ENCODE data around the gene SPAG4. TPM values are rescaled to one million over a fixed set of nuclear protein-coding genes. Genes with fewer than 3 reads are reported as not detected.
A peak's percentile ranks its signal among the peaks of the same experiment; 100 is the strongest.

Gene SPAG4
- total and polyA plus RNA-seq, 2 donors (not counting 1 experiment from before 2014, with no cell fraction given) = 3.7 to 4.7 TPM

DNA sequence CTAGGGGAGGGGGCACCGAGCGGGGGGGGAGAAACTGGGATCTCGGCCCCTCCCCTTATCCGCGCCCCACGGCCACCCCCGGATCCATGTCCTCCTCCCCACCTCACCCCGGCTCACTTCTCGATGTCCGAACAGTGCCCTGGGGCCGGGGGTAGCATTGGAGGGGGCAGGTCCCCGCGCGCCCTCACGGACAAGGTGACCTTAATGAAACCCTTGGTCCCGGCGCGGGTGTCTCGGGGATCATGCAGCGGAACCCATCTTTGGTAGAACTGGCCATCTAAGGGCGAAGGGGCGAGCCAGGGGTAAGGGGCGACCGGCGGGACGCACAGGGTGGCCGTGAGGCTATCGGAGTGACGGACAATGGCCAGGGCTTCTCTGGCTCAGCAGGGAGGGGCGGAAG is 13.6 kb upstream of the SPAG4 start:
- H2AFZ ChIP-seq (ENCODE audit: insufficient read depth, low read depth, low read length, poor library complexity, severe bottlenecking) = peak overlapping the region; percentile 82
- CTCF ChIA-PET = interaction anchor here (1.0 to 3.5 kb wide), 13 partner anchors 14 to 511 kb away, joined by 3 to 25 read pairs (median 4); partner anchors contain the start of genes NFS1, ROMO1 and SPAG4
- peaks cover 0 to 40% (median 15%) of the 10 kb centered on the region in 4 experiments for H3K27me3 ChIP-seq (replicated peaks in 1 of 4; ENCODE audit: control extremely low read depth in 1 of 4, control insufficient read depth in 3 of 4, insufficient read depth in 4 of 4, low read length in 3 of 4)
- H3K4me3 ChIP-seq (ENCODE audit: control extremely low read depth in 1 of 5, extremely low read depth in 1 of 5, insufficient read depth in 1 of 5, low read depth in 2 of 5, low read length in 4 of 5) = peak overlapping the region in 4 of 5 experiments; percentile 40 to 77 (median 58)
- H3K27ac ChIP-seq (ENCODE audit: low read length in 2 of 2) = no peak overlapping the region
- intact Hi-C loops (cut with micrococcal nuclease) = loop anchor here (1.0 to 5.0 kb wide), 3 partner anchors 14 to 282 kb away; partner anchors contain the start of genes NFS1 and ROMO1
- peaks cover 14% of the 10 kb centered on the region for H3K4me1 Mint-ChIP-seq
- H3K9me3 ChIP-seq (ENCODE audit: control extremely low read depth in 1 of 3, control insufficient read depth in 2 of 3, insufficient read depth in 1 of 3, low read length in 2 of 3) = peaks cover 0 to 6% (median 0%) of the 10 kb centered on the region in 3 donors
- H3K4me1 ChIP-seq (ENCODE audit: control insufficient read depth in 2 of 2, insufficient read depth in 2 of 2, low read length in 2 of 2) = peaks cover 16 to 17% of the 10 kb centered on the region in 2 donors
- H3K9me3 Mint-ChIP-seq (ENCODE audit: insufficient read depth) = no peaks in the 10 kb centered on the region
- no peaks in the 10 kb centered on the region for H3K79me2 ChIP-seq (ENCODE audit: control insufficient read depth, insufficient read depth, low read length)
- TF ChIP-seq EZH2 (IDR thresholded peaks at IDR 0.05; ENCODE audit: borderline replicate concordance, insufficient read depth, low read depth, low read length, poor library complexity, severe bottlenecking) (no peak), CTCF (IDR thresholded peaks at IDR 0.05) (no peak)
- H3K27ac Mint-ChIP-seq = no peak overlapping the region
- H3K36me3 ChIP-seq (replicated peaks in 1 of 2; ENCODE audit: control extremely low read depth in 1 of 2, control insufficient read depth in 1 of 2, extremely low read depth in 1 of 2, insufficient read depth in 2 of 2, low read length in 1 of 2) = no peaks in the 10 kb centered on the region
- ATAC-seq (ENCODE audit: low read depth) (no peak), DNase-seq (no peak)
- peak overlapping the region; percentile 89 for H3K4me3 Mint-ChIP-seq
- peaks cover 43% of the 10 kb centered on the region for H3K27me3 Mint-ChIP-seq
- 45% methylated on average over 25 of the region's 30 CpGs for WGBS (ENCODE audit: insufficient coverage)
- peak overlapping the region; percentile 75 for H3K9ac ChIP-seq (ENCODE audit: low read length)
- H4K20me1 ChIP-seq (ENCODE audit: control insufficient read depth, insufficient read depth, low read length, poor library complexity, severe bottlenecking) = no peaks in the 10 kb centered on the region
- peak overlapping the region; percentile 98 for H3K4me2 ChIP-seq (replicated peaks; ENCODE audit: low read depth, low read length, poor library complexity, severe bottlenecking)
- POLR2A ChIA-PET = no interaction called here

DNA sequence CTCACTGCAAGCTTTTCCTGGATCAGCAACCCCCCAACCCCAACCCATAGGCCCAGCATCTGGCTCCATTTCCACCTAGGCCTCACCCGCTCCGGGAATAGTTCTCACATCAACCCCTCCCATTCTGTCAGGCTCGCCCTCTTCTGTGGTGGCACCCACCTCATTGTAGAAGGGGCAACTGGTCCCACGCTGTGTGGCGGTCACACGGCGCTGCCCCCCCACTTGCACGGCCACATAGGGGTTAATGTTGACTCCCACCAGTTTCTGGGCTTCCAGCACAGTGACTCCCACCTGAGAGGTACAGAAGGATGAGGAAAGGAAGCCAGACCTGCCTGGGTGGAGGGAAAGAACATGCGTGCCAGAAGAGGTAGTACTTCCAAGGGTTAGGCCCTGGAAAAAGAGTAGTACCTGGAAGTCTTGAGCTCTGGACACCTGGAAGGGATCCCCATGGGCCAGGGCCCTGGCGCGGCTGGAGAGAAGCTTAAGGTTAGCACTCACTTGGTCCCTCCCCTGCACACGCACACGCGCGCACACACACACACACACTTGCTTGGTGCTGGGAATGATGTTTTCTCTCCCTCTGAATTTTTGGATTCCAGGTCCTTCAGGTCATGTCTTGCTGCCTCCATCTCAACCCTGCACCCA is 12.7 kb upstream of the SPAG4 start:
- Histone ChIP-seq H2AFZ (ENCODE audit: insufficient read depth, low read depth, low read length, poor library complexity, severe bottlenecking) (no peak overlapping the region), H3K27ac (ENCODE audit: low read length in 2 of 2) (no peak overlapping the region), H3K9me3 (ENCODE audit: control extremely low read depth in 1 of 3, control insufficient read depth in 2 of 3, insufficient read depth in 1 of 3, low read length in 2 of 3) (peaks cover 0 to 6% (median 0%) of the 10 kb centered on the region in 3 donors), H3K36me3 (replicated peaks in 1 of 2; ENCODE audit: control extremely low read depth in 1 of 2, control insufficient read depth in 1 of 2, extremely low read depth in 1 of 2, insufficient read depth in 2 of 2, low read length in 1 of 2) (no peaks in the 10 kb centered on the region), H3K4me3 (ENCODE audit: control extremely low read depth in 1 of 5, extremely low read depth in 1 of 5, insufficient read depth in 1 of 5, low read depth in 2 of 5, low read length in 4 of 5) (no peak overlapping the region), H4K20me1 (ENCODE audit: control insufficient read depth, insufficient read depth, low read length, poor library complexity, severe bottlenecking) (no peaks in the 10 kb centered on the region), H3K9ac (ENCODE audit: low read length) (no peak overlapping the region), H3K27me3 (replicated peaks in 1 of 4; ENCODE audit: control extremely low read depth in 1 of 4, control insufficient read depth in 3 of 4, insufficient read depth in 4 of 4, low read length in 3 of 4) (peaks cover 0 to 40% (median 15%) of the 10 kb centered on the region in 4 experiments), H3K79me2 (ENCODE audit: control insufficient read depth, insufficient read depth, low read length) (no peaks in the 10 kb centered on the region), H3K4me1 (ENCODE audit: control insufficient read depth in 2 of 2, insufficient read depth in 2 of 2, low read length in 2 of 2) (peaks cover 16 to 17% of the 10 kb centered on the region in 2 donors), H3K4me2 (replicated peaks; ENCODE audit: low read depth, low read length, poor library complexity, severe bottlenecking) (no peak overlapping the region)
- no peak overlapping the region for H3K27ac Mint-ChIP-seq
- intact Hi-C loops (cut with micrococcal nuclease) = loop anchor here (5.0 kb wide), 1 partner anchor 94 kb away; the partner anchor contains the start of genes NFS1 and ROMO1
- no peak for TF ChIP-seq CTCF (IDR thresholded peaks at IDR 0.05)
- no peak for TF ChIP-seq EZH2 (IDR thresholded peaks at IDR 0.05; ENCODE audit: borderline replicate concordance, insufficient read depth, low read depth, low read length, poor library complexity, severe bottlenecking)
- CTCF ChIA-PET = interaction anchor here (1.1 to 3.5 kb wide), 5 partner anchors 16 to 282 kb away, joined by 3 to 25 read pairs (median 5); no protein-coding TSS in a partner anchor
- ATAC-seq (ENCODE audit: low read depth) (no peak), DNase-seq (no peak)
- POLR2A ChIA-PET = no interaction called here
- peaks cover 16% of the 10 kb centered on the region for H3K4me1 Mint-ChIP-seq
- peak overlapping the region; percentile 68 for H3K4me3 Mint-ChIP-seq
- peaks cover 33% of the 10 kb centered on the region for H3K27me3 Mint-ChIP-seq
- WGBS (ENCODE audit: insufficient coverage) = over 99% methylated on average over 12 of the region's 15 CpGs
- no peaks in the 10 kb centered on the region for H3K9me3 Mint-ChIP-seq (ENCODE audit: insufficient read depth)

All from B cell (primary cell).